GM12878 (cell line): ENCODE data around the gene CUTC. TPM values are rescaled to one million over a fixed set of nuclear protein-coding genes. Genes with fewer than 3 reads are reported as not detected.

Experiments
- ATAC-seq: fragments of 200-7000 bp; cut with Tn5 transposase; 3 replicates; pipeline ENCODE4 v1.9.1; 2020; ENCODE audit warnings: mild to moderate bottlenecking, moderate library complexity
- BruUV-seq: library from RNA; stranded (reverse); fragments of 400-500 nt; replicated peaks from 2 replicates; lab custom pipeline; 2021; lab: Mats Ljungman, UMichigan
- CTCF ChIA-PET: fragments of 300-600 bp; sonication (Branson Sonifier 250); formaldehyde crosslinking; extraction: SDS; loops from one replicate; lab custom pipeline; 2021; ENCODE audit warnings: inconsistent platforms; lab: Yijun Ruan, JAX
- POLR2A ChIA-PET: fragments of 350-600 bp; formaldehyde crosslinking; extraction: SDS; loops from one replicate; lab custom pipeline; 2021; ENCODE audit warnings: inconsistent platforms; lab: Charles Lee
- RAD21 ChIA-PET: fragments of 300-600 bp; sonication (Branson Sonifier 250); formaldehyde crosslinking; loops from one replicate; lab custom pipeline; 2023; ENCODE audit warnings: antibody characterized with exemption; ENCODE audit not compliant: unreplicated experiment; lab: Charles Lee
- SMC1A ChIA-PET: fragments of 300-600 bp; sonication (Branson Sonifier 250); formaldehyde crosslinking; loops from one replicate; lab custom pipeline; 2023; ENCODE audit not compliant: unreplicated experiment, uncharacterized antibody; lab: Charles Lee
- DNase-seq: peaks from one replicate; pipeline ENCODE4 v3.0.0-alpha.2; 2011; ENCODE audit warnings: low read depth, low spot score
- FAIRE-seq: peaks from 3 replicates; lab custom pipeline; 2011; peaks lifted over from hg19 to GRCh38; lab: Jason Lieb, UNC
- H2AFZ ChIP-seq: 2 replicates; pipeline ENCODE4 v1.6.0; 2011; ENCODE audit warnings: low read depth, low read length, control low read depth; ENCODE audit not compliant: control insufficient read depth
- H3K27ac ChIP-seq: 2 replicates; pipeline ENCODE4 v1.5.1; 2011; ENCODE audit warnings: control low read depth; ENCODE audit not compliant: control insufficient read depth, insufficient read depth
- H3K27me3 ChIP-seq, 2 experiments: replicated peaks in 1 of 2; 2 replicates each; pipeline versions ENCODE4 v1.6.0 to v1.6.1; 2011; ENCODE audit warnings: low read length in 1 of 2; ENCODE audit not compliant: control insufficient read depth in 2 of 2, insufficient read depth in 2 of 2
- H3K36me3 ChIP-seq, 2 experiments: 2 replicates each; pipeline ENCODE4 v1.5.1; 2011; ENCODE audit warnings: low read length in 1 of 2; ENCODE audit not compliant: control insufficient read depth in 2 of 2, insufficient read depth in 2 of 2
- H3K4me1 ChIP-seq: 2 replicates; pipeline ENCODE4 v1.6.1; 2011; ENCODE audit warnings: mild to moderate bottlenecking, low read length, moderate library complexity, mixed read lengths; ENCODE audit not compliant: control insufficient read depth, insufficient read depth
- H3K4me2 ChIP-seq: 2 replicates; pipeline ENCODE4 v1.6.0; 2011; ENCODE audit warnings: control low read depth; ENCODE audit not compliant: control insufficient read depth, insufficient read depth
- H3K4me3 ChIP-seq: fragments of 200-600 bp; sonication (generic); 2 replicates; pipeline ENCODE4 v1.5.1; 2016
- H3K79me2 ChIP-seq: 2 replicates; pipeline ENCODE4 v1.6.0; 2011; ENCODE audit warnings: low read length; ENCODE audit not compliant: control insufficient read depth, insufficient read depth
- H3K9ac ChIP-seq: 2 replicates; pipeline ENCODE4 v1.8.0; 2011; ENCODE audit warnings: low read length, control low read depth, mixed read lengths; ENCODE audit not compliant: control insufficient read depth, insufficient read depth
- H3K9me3 ChIP-seq: replicated peaks from 3 replicates; pipeline ENCODE4 v1.5.1; 2011; ENCODE audit warnings: mild to moderate bottlenecking, low read length; ENCODE audit not compliant: control insufficient read depth, insufficient read depth
- H4K20me1 ChIP-seq: 2 replicates; pipeline ENCODE4 v1.6.0; 2011; ENCODE audit not compliant: control insufficient read depth, insufficient read depth
- BCLAF1 ChIP-seq: fragments of 450-650 bp; IDR thresholded peaks from 2 replicates; pipeline ENCODE4 v1.6.1; 2017; ENCODE audit warnings: antibody characterized with exemption, mild to moderate bottlenecking, moderate library complexity
- BRCA1 ChIP-seq: IDR thresholded peaks from 2 replicates; pipeline ENCODE4 v1.6.1; 2011; ENCODE audit warnings: low read depth, low read length, improper control_type of control experiment
- CHD4 ChIP-seq: fragments of 200-600 bp; sonication (generic); IDR thresholded peaks from 2 replicates; pipeline ENCODE4 v1.6.1; 2016; ENCODE audit warnings: mild to moderate bottlenecking
- CREM ChIP-seq: IDR thresholded peaks from 2 replicates; pipeline ENCODE4 v1.6.1; 2014; ENCODE audit warnings: antibody characterized with exemption, low read depth
- EGR1 ChIP-seq, 2 experiments: IDR thresholded peaks; 1 replicate in 1 of 2; 2 replicates in 1 of 2; pipeline ENCODE4 v1.6.1; 2011 to 2012; ENCODE audit warnings: low read depth in 2 of 2, low read length in 2 of 2, borderline replicate concordance in 1 of 2, mild to moderate bottlenecking in 1 of 2, moderate library complexity in 1 of 2
- ETV6 ChIP-seq, 2 experiments: fragments of 450-650 bp in 1 of 2; IDR thresholded peaks in 1 of 2; conservative IDR thresholded peaks in 1 of 2; 2 replicates each; pipeline ENCODE4 v1.6.1; 2014; ENCODE audit warnings: antibody characterized with exemption in 1 of 2, borderline replicate concordance in 1 of 2, low read depth in 1 of 2, mild to moderate bottlenecking in 1 of 2, moderate library complexity in 1 of 2
- KLF5 ChIP-seq: fragments of 450-650 bp; IDR thresholded peaks from 2 replicates; pipeline ENCODE4 v1.6.1; 2014; ENCODE audit warnings: mild to moderate bottlenecking; ENCODE audit not compliant: partially characterized antibody
- MTA3 ChIP-seq: IDR thresholded peaks from 2 replicates; pipeline ENCODE4 v1.6.1; 2012; ENCODE audit warnings: low read length, inconsistent platforms, borderline replicate concordance
- NFIC ChIP-seq: IDR thresholded peaks from 2 replicates; pipeline ENCODE4 v1.6.1; 2012; ENCODE audit warnings: low read depth, mild to moderate bottlenecking, inconsistent platforms, low read length, moderate library complexity
- NFXL1 ChIP-seq: fragments of 450-650 bp; IDR thresholded peaks from 2 replicates; pipeline ENCODE4 v1.6.1; 2017; ENCODE audit warnings: antibody characterized with exemption, mild to moderate bottlenecking, borderline replicate concordance
- NFYA ChIP-seq: IDR thresholded peaks from 2 replicates; pipeline ENCODE4 v1.6.1; 2011; ENCODE audit warnings: low read depth, mild to moderate bottlenecking, low read length, improper control_type of control experiment, borderline replicate concordance
- NR2F1 ChIP-seq: fragments of 450-650 bp; conservative IDR thresholded peaks from 2 replicates; pipeline ENCODE4 v1.6.1; 2017; ENCODE audit warnings: mild to moderate bottlenecking
- NRF1 ChIP-seq: conservative IDR thresholded peaks from 2 replicates; pipeline ENCODE4 v1.6.1; 2011; ENCODE audit warnings: mild to moderate bottlenecking, low read depth, low read length, improper control_type of control experiment
- PAX8 ChIP-seq: fragments of 450-650 bp; IDR thresholded peaks from 2 replicates; pipeline ENCODE4 v1.6.1; 2017; ENCODE audit warnings: mild to moderate bottlenecking, moderate library complexity
- POLR2AphosphoS2 ChIP-seq: IDR thresholded peaks from 2 replicates; pipeline ENCODE4 v1.6.1; 2011; ENCODE audit warnings: low read depth, mild to moderate bottlenecking, low read length, improper control_type of control experiment, moderate library complexity
- SUPT20H ChIP-seq: IDR thresholded peaks from 2 replicates; pipeline ENCODE4 v1.6.1; 2011; ENCODE audit warnings: low read depth, mild to moderate bottlenecking, low read length, moderate library complexity, borderline replicate concordance; ENCODE audit not compliant: control insufficient read depth
- YBX1 ChIP-seq: fragments of 450-650 bp; IDR thresholded peaks from 2 replicates; pipeline ENCODE4 v1.6.1; 2016; ENCODE audit warnings: antibody characterized with exemption
- WGBS: methylation state at CpG from one replicate; pipeline ENCODE4 v1.1.6; 2016; ENCODE audit warnings: low lambda C conversion rate; ENCODE audit not compliant: insufficient replicate concordance, insufficient coverage; ENCODE audit errors: missing lambda C conversion rate; 5-methylcytosine and 5-hydroxymethylcytosine counted together
- in situ Hi-C: fragments of 300-500 bp; cut with MboI; formaldehyde crosslinking; loops from 9 replicates; pipeline ENCODE4 v1.14.3; 2018; ENCODE audit warnings: mixed read lengths
- intact Hi-C: fragments of 100-400 bp; cut with micrococcal nuclease; formaldehyde crosslinking; loops from one replicate; pipeline ENCODE4 v1.14.2; 2022; ENCODE audit not compliant: unreplicated experiment
- polyA plus RNA-seq, 11 experiments: library from polyadenylated mRNA; depleted of rRNA in 4 of 11; unstranded in 6 of 11; stranded (reverse) in 5 of 11; fragments of >200 nt; fragmentation: Nextera tagmentation in 4 of 11; fragmentation: Illumina TruSeq in 1 of 11; extraction: Ambion mirVana in 4 of 11; extraction: Trizol in 1 of 11; gene quantifications; 1 replicate in 1 of 11; 2 replicates in 10 of 11; pipeline versions ENCODE4 v1.2.1 to v1.2.3, GENCODE V29; 2011 to 2016; ENCODE audit warnings: inconsistent platforms in 2 of 11, missing spikeins in 2 of 11, low read depth in 1 of 11
- total RNA-seq, 4 experiments: library from RNA; depleted of rRNA in 3 of 4; stranded (reverse); fragments of >200 nt in 3 of 4; fragmentation: Illumina TruSeq in 1 of 4; extraction: Trizol in 1 of 4; gene quantifications; 2 replicates each; pipeline versions ENCODE4 v1.2.1 to v1.2.3, GENCODE V29; 2013 to 2021

The CUTC gene
- total and polyA plus RNA-seq, 10 of the 15 experiments (the other 5 are each of a cell fraction or from before 2014, with no cell fraction given), result 23.8 to 71.7 (median 40.8) TPM

GRCh38 chr10:99748823-99749451 lies 16.9 kb downstream of the CUTC start:
- DNase-seq, result no peak
- TF ChIP-seq CHD4 (no peak), NR2F1 (no peak), YBX1 (no peak), POLR2AphosphoS2 (no peak), CREM (no peak), BRCA1 (no peak), ETV6 (conservative IDR thresholded peaks at IDR 0.05 in 1 of 2, IDR thresholded peaks at IDR 0.05 in 1 of 2; ENCODE audit: borderline replicate concordance in 1 of 2, low read depth in 1 of 2) (no peak), SUPT20H (no peak)
- Histone ChIP-seq H3K79me2 (no peaks in the 10 kb centered on the region), H4K20me1 (no peaks in the 10 kb centered on the region), H3K4me2 (no peak overlapping the region), H3K4me1 (no peaks in the 10 kb centered on the region), H3K9ac (no peak overlapping the region), H3K9me3 (no peaks in the 10 kb centered on the region), H3K27ac (no peak overlapping the region), H3K36me3 (peaks cover 2 to 28% of the 10 kb centered on the region in 2 experiments), H3K4me3 (no peak overlapping the region), H3K27me3 (no peaks in the 10 kb centered on the region), H2AFZ (no peak overlapping the region)
- in situ Hi-C loops (no loop called here), intact Hi-C loops (no loop called here)
- no peak for FAIRE-seq
- ChIA-PET POLR2A (interaction anchor here (0.6 kb wide), 1 partner anchor 25 kb away, joined by 4 read pairs; no protein-coding TSS in a partner anchor), SMC1A (interaction anchor here (0.8 to 1.4 kb wide), 3 partner anchors 12 to 127 kb away, joined by 3 to 6 read pairs (median 3); no protein-coding TSS in a partner anchor), CTCF (no interaction called here), RAD21 (no interaction called here)
- ATAC-seq, result no peak
- 94% methylated on average over 2 of the region's 2 CpGs for WGBS
- BruUV-seq, result no TSS peak

GRCh38 chr10:99750641-99751040 lies 18.6 kb downstream of the CUTC start:
- in situ Hi-C loops, result no loop called here
- TF ChIP-seq MTA3, result no peak
- TF ChIP-seq KLF5, result no peak
- no peak for TF ChIP-seq BCLAF1
- no peak for TF ChIP-seq NRF1
- no peak for TF ChIP-seq NFYA
- no peak for TF ChIP-seq EGR1 (IDR thresholded peaks at IDR 0.05; ENCODE audit: borderline replicate concordance in 1 of 2, low read depth in 2 of 2, low read length in 2 of 2)
- TF ChIP-seq NFIC, result no peak
- no peak for TF ChIP-seq NFXL1
- TF ChIP-seq PAX8, result no peak
- TF ChIP-seq, all 136 proteins: peak for 0
- ChIA-PET RAD21 (no interaction called here), CTCF (no interaction called here), SMC1A (no interaction called here), POLR2A (no interaction called here)
- H3K9me3 ChIP-seq, result no peaks in the 10 kb centered on the region
- H3K4me2 ChIP-seq, result no peak overlapping the region
- ATAC-seq (no peak), DNase-seq (no peak), FAIRE-seq (no peak)
- H3K27ac ChIP-seq, result no peak overlapping the region
- no peak overlapping the region for H2AFZ ChIP-seq
- H3K4me3 ChIP-seq, result no peak overlapping the region
- no peaks in the 10 kb centered on the region for H3K27me3 ChIP-seq
- peaks cover 0 to 36% of the 10 kb centered on the region in 2 experiments for H3K36me3 ChIP-seq
- no peaks in the 10 kb centered on the region for H3K4me1 ChIP-seq
- H4K20me1 ChIP-seq, result no peaks in the 10 kb centered on the region
- no peaks in the 10 kb centered on the region for H3K79me2 ChIP-seq
- H3K9ac ChIP-seq, result no peak overlapping the region
- intact Hi-C loops, result no loop called here
- no TSS peak for BruUV-seq
